Fibroblast of skin of right quadriceps (primary cell): ENCODE data around the gene SLC25A21.
A peak's percentile ranks its signal among the peaks of the same experiment; 100 is the strongest.
"Not testable (repeated sequence)": the region's sequence is repeated elsewhere in the genome, so short reads cannot be mapped to it uniquely, and the experiment has no call there.

ENCODE experiments used
- DNase-seq: peaks from one replicate; pipeline ENCODE4 v3.0.0-alpha.2; 2013

Gene SLC25A21

DNA sequence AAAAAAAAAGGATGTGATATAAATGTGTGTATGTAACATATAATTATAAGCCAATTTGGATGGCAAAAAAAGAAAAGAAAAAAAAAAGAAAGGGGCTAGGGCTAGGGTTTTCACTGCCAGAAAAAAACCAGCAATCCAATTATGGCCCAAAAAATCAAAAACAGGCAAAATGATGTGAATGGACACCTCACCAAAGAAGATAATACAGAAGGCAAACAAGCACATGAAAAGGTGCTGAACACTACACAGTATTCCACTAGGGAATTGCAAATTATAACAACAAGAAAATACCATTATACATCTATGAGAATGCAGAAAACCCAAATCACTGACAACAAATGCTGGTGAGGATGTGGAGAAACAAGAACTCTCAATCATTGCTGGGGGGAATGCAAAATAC lies 13.3 kb upstream of the SLC25A21 start:
- DNase-seq: no peak

DNA sequence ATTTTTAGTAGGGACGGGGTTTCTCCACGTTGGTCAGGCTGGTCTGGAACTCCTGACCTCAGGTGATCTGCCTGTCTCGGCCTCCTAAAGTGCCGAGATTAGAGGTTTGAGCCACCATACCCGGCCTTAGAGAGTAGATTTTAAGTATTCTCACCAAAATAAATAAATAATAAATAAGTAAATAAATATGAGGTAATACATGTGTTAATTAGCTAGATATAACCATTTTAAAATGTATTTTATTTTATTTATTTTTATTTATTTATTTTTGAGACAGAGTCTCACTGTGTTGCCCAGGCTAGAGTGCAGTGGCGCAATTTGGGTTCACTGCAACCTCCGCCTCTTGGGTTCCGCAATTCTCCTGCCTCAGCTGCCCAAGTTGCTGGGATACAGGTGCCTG lies 12.1 kb upstream of the SLC25A21 start:
- DNase-seq: not testable (repeated sequence)

DNA sequence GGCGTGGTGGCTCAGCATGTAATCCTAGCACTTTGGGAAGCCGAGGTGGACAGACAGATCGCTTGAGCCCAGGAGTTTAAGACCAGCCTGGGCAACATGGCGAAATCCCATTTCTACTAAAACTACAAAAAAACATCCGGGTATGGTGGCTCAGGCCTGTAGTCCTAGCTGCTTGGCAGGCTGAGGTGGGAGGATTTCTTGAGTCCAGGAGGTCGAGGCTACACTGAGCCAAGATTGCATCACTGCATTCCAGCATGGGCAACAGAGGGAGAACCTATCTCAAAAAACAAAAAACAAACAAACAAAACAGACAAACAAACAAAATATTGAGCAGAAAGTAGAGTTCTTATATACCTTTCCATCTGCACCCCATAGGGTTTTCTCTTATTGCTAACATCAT lies 9.0 kb upstream of the SLC25A21 start:
- DNase-seq: no peak

DNA sequence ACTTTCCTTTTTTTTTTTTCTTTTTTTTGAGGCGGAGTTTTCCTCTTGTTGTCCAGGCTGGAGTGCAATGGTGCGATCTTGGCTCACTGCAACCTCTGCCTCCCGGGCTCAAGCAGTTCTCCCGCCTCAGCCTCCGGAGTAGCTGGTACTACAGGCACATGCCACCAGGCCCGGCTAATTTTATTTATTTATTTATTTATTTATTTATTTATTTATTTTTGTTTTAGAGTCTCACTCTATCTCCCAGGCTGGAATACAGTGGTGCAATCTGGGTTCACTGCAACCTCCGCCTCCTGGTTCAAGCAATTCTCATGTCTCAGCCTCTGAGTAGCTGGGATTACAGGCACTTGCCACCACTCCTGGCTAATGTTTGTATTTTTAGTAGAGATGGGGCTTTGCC lies 8.5 kb upstream of the SLC25A21 start:
- not testable (repeated sequence) for DNase-seq

DNA sequence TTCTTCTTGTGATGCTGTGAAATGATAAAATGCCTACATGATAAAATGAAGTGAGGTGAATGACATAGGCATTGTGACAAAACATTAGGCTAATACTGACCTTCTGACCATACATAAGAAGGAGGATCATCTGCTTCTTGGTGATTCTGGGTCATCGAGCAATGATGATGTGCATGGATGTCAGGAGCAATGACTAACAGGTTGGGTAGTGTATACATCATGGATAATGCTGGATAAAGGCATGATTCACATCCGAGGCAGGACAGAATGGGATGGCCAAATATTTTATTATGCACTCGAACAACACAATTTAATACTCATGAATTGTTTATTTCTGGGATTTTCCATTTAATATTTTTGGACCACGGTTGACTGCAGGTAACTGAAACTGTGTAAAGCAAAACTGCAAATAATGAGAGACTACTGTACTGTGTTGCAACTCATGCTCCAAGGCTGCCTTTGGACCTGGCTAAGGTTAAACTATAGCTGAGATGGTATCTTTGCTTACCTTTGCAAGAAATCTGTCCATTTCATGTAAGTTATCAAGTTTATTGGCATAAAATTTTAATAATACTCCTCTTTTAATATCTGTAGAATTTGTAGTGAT lies 7.6 kb upstream of the SLC25A21 start:
- no peak for DNase-seq

DNA sequence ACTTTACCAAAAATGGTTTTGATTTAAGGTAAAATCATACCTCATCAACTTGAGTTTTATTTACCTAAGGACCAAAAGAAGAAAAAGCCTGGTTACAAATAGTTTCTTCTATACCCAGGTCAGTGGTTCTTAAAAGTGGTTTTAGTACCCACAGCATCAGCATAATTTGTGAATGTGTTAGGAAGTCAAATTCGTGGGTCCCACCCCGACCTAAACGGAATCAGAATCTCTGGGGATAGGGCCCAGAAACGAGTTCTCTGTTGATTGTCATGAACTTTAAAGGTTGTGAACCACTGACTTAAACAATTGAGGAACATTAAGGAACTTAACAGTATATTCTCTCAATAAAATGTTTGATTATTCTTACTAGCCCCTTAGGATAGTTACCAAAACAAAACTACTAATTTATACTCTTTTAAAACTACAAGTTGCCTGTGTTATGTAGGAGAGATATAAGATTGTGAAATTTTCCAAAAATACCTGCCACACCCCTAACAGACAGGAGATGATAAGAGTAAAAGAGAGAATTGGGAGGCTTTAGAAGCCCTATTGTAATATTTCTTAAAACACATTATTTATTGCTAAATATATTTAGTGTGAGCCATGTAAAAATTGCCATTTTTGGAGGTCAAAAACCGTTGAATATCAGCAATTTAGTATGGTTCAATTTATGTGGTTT lies 669 bp upstream of the SLC25A21 start:
- DNase-seq: no peak

DNA sequence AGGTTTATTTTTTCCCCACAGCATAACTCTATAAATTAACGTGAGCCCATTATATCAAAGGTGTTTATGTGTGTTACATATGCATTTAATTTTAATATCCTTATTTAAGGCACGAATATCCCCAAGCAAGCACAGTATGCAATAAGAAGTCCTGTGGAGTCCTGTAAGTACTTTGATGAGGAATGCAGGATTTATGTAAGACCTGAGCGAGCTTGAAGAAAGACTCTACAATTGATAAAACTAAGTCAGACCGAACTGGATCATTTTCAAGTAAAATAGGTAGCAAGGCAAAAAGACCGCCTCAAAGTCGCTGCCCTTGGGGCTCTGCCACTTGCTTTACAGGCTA lies 755 bp downstream of the SLC25A21 start:
- no peak for DNase-seq

DNA sequence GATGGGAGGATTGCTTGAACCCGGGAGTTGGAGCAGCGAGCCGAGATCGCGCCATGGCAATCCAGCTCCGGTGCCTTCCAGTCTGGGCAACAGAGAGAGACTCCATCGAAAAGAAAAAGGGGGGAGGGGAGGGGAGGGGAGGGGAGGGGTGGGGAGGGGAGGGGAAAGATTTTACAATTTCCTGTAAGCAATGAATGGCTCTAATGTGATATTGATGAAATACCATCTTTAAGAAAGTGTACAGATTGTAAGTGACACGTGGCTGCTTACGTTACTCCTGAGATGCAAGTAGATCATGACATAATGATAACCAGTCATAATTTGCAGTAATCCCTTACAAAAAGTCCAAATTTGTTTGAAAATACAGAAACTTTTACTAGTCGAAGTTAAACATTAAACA lies 1.4 kb downstream of the SLC25A21 start:
- DNase-seq: no peak

DNA sequence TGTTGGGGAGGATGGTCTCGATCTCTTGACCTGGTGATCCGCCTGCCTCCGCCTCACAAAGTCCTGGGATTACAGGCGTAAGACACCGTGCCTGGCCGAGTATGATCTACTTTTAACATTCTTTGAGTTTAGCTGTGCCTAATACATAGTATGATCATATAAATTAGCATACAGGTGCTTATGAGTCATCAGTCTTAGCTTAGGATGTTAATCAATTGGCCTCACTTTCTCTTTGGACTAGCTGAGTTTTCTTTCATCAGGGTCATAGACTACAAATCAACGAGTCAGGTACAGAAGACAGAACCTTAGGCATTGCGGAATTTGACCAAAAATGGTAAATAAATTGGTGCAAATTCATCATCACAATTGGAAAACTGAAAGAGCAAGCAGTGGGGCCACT lies 2.2 kb downstream of the SLC25A21 start:
- DNase-seq: no peak

DNA sequence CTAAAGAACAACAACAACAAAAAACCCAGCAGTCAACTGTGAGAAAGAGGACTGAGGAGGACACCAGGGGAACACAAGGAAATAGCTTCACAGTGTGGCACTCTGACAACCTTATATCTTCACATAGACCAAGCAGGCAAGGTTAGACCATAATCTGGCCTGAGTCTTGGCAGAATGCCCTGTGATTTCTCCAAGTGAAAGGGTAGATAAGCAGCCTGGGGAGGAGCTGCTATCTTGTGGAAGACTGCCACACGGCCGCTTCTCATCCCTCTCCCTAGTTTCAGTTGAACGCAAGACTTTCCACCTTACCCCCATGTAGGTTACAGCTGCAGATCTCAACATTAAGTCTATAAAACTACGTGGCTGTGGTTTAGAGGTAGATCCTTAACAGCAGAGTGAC lies 3.7 kb downstream of the SLC25A21 start:
- DNase-seq: no peak

DNA sequence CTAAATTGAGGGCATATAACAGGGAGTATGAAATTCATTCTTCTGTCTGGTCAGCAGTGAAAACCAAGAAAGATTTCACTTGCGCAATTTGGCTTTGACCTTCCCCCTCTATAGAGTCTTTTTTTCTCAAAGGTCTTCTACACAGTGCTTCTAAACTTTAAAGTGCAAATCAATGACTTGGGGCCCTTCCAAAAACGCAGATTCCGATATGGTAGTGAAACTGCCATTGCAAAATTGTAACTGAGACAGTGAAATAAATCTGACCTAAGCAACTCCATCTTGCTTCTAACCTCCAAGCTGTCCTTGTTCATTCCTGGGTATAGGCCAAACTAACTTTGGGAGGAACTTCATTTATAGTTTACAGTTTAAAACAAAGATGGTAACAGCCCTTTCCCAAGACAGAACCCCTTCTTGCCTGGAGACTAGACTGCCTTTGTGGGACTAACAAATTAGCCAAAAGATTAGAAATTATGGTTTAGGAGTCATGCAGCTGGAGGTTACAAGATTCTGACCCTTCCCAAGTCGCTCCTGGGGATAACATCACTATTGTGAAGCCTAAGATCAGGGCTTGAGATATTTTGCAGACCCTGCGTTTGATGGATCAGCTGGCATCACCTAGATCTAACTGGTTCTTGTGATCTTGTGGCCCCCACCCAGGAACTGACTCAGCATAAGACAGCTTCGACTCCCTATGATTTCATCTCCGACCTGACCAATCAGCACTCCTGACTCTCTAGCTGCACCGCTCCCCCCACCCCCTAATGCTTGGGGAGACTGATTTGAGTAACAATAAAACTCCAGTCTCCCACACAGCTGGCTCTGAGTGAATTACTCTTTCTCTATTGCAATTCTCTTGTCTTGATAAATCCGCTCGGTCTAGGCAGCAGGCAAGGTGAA lies 5.0 kb downstream of the SLC25A21 start:
- no peak for DNase-seq

DNA sequence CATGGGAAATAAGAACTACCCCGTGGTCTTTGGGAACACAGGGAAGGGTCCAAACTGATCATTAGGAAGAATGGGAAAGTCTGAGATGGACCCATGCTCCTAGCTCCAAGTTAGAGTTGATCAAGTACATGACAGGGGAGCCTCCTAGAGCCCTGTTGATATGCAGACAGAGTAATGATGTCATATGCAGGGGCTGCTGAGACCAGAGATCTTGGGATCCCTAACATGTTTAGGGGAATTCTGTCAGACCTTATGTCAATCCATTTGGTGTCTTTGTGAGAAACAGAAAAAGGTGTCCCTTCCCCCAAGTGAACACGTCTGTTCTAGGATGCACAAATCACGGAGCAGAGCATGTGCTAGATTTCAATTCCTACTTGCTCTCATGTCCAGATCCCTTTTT lies 6.6 kb downstream of the SLC25A21 start:
- DNase-seq: no peak

DNA sequence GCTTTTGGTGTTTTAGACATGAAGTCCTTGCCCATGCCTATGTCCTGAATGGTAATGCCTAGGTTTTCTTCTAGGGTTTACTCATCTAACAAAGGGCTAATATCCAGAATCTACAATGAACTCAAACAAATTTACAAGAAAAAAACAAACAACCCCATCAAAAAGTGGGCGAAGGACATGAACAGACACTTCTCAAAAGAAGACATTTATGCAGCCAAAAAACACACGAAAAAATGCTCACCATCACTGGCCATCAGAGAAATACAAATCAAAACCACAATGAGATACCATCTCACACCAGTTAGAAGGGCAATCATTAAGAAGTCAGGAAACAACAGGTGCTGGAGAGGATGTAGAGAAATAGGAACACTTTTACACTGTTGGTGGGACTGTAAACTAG lies 10.1 kb downstream of the SLC25A21 start:
- DNase-seq: not testable (repeated sequence)

DNA sequence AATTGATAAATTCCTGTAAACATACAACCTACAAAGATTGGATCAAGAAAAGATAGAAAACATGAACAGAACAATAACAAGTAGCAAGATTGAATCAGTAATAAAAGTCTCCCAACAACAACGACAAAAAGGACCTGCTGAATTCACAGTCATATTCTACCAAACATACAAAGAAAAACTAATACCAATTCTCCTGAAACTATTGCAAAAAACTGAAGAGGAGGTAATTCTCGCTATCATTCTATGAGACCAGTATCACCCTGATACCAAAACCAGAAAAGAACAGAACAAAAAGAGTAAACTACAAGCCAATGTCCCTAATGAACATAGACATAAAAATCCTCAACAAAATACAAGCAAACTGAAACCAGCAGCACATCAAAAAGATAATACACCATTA lies 14.4 kb downstream of the SLC25A21 start:
- DNase-seq: no peak

DNA sequence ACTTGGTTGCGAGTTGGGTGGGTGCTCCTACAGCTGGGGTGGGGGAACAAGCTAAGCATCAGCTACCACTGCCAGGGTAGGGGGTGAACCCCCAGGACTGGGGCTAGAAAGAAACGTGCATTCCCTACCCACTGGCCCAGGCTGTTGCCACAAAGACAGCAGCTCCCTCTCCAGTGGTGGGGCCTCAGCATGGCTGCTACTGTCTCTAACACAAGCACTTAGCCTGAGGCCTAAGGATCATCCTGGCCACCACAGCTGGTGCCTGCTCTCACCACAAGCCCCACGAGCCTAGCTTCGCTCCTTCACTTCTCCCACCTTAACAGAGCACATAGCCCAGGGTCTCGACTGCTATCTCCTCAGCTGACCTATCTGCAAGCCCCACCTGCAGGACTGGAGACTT lies 18.9 kb downstream of the SLC25A21 start:
- DNase-seq: no peak

DNA sequence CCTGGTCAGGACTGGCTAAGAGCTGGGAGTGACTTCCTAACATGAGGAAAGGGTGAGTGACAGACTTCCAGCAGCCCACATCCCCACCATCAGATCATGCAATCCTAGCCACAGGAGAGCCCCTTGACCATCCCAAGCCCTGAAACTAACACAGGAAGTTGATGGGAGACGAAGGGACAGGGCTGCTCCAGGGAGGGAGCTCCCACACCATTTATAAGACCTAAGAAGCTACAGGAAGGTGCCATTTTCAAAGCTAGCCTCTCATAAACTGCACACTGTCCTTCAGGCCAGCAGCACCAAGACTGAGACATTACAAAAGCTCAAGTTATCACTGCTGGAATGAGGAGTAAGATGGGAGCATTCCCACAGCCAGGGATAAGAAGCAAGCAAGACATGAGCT lies 19.4 kb downstream of the SLC25A21 start:
- no peak for DNase-seq

DNA sequence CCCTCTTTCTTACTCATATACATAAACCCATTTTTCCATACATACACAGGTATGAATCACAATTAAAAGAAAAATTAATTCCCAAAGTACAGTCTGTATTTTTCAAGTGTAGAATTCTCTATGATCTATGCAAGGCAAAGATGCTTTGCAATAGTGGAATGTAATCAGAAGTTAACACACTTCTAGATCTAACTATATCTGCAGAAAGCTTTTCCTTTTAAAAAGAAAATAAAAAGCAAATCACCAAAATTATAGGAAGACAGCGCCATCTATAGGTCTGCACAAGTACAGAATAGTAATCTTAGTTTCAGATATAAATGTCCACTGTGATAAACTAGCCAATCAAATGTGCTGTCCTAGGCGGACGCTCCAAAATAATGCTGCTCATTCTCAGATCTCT lies 22.0 kb downstream of the SLC25A21 start:
- peak; percentile 42 for DNase-seq

DNA sequence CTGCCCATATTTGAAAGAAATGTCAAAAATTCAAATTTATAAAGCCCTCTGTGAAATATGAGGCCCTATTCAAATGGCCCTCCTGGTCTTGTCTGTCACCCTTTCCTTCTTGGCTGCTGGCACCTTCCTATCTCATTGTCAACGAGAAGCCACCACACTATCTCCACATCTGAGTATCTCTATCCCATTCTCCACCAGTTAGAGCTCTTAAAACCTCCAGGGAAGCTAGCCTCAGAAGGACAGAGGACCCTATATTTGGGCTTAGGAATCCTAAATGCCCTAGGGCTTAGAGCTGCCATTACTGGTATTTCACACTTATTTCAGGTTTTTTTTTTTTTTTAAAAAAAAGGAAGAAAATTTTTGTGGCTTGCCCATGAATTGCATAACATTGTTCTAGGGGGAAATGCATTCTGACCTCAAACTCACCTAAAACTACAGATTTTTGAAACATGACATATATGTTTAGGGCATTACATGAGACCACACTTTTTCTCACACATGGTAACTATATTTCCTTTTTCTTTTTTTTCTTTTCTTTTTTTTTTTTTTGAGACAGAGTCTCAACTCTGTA lies 25.0 kb downstream of the SLC25A21 start:
- DNase-seq: peak; percentile 52

DNA sequence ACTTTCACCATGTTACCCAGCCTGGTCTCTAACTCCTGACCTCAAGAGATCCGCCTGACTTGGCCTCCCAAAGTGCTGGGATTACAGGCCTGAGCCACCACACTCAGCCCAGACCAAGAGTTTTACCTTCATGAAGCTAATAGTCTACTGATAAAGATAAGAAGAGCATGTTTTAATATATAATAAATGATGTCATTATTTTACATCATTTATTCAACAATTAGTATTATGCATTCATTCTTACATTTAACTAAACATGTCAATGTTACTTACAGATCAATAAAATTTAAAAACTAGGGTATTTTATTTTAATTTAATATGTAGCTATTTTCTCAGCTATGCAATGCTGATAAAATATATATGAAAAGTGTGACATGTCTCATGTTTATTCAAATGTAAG lies 26.0 kb downstream of the SLC25A21 start:
- not testable (repeated sequence) for DNase-seq

DNA sequence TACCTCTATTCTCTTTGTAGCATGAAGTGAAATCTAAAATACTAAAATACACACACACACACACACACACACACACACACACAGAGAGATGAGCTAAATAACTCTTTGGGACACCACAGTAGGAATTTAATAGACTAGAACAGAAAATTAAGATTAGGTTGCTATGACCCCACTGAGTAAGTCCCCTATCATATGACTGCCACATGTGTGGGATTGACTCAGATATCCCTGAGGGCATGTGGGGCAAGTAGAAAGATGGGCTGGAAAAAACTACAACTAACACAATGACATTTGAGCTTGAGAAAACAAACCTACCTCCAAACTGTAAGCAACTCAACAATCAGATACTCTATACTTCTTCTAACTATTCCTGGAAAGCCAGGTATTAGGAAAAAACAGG lies 27.0 kb downstream of the SLC25A21 start:
- no peak for DNase-seq

DNA sequence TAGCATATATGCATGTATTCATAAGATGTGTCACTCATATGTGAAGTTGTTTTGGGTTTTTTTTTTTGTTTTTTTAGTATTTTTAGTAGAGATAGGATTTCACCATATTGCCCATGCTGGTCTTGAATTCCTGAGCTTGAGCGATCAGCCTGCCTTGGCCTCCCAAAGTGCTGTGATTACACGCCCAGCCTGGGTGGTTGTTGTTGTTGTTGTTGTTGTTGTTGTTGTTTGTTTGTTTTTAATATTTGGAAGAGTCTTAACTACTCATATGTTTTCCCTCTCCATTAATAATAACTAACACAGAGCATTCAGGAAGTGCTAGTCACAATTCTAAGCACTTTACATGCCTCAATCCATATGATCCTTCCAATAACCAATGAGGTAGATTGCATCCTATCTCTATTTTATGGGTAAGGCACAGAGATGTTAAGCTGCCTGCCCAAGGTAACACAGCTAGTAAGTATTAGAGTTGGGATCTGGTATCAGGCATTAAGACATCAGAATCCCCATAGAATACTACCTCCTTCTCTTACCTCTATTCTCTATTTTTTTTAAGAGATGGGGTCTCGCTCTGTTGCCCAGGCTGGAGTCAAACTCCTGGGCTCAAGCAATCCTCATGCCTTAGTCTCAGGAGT lies 27.6 kb downstream of the SLC25A21 start:
- DNase-seq: no peak

DNA sequence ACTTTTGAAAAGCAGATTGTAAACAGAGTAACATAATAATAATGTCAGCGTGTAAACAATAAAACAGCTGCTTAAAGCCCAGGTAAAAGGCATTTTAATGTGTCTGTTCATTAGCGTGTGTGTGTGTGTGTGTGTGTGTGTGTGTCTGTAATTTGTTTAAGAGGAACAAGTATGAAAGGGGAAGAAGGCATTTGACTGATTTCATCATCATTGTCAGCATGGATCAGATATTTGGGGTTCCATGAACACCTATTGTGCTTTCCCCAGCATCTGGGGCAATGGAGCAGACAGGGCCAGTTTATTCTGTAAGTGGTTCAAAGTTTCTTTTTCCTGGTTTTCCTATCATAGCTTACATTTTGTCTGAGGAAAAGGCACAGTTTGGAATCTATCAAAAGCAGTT lies 28.9 kb downstream of the SLC25A21 start:
- DNase-seq: no peak

DNA sequence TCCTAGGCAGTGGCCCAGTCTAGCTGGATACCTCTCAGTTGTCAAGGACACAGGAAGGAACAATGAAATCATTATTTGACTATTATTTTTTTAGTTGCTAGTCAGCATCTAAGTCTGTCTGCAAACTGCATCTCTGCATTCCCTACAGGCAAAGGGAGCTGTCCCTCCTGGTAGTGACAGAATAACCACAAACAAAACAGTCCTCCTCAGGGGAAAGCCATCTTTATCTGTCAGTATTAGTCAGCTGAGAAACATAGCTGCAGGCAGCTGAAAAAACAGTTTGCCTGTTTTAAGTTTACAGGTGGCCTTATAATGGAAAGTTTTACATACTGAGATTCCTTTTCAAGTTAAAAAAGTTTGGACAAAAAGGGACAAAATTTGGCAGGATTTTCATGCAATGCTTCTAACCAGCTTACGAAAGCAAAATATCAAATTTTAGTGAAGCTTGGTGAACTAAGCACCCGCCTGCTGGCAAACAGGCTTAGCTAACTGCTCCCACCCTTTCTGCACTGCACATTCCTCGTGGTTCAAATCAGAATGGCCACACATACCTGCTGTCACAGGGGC lies 29.5 kb downstream of the SLC25A21 start:
- peak; percentile 13 for DNase-seq
